ENCODE results near the gene FOXE3. TPM values are rescaled to one million over a fixed set of nuclear protein-coding genes. Genes with fewer than 3 reads are reported as not detected.

Gene FOXE3
- not detected in 2 replicates for total RNA-seq
- polyA plus RNA-seq = 0.06 TPM in 1 of 2 replicates, not detected in the other
- polyA plus RNA-seq (2011; cell fraction: cytosol; rRNA removed) = not detected in 2 replicates
- polyA plus RNA-seq (2011; cell fraction: nucleus; rRNA removed) = not detected in 2 replicates
- polyA plus RNA-seq (2012) = not detected in 2 replicates
- polyA minus RNA-seq = not detected in 2 replicates
- polyA minus RNA-seq (2011; cell fraction: cytosol; rRNA and poly(A)+ RNA removed) = not detected
- polyA minus RNA-seq (2011; cell fraction: nucleus; rRNA and poly(A)+ RNA removed) = not detected in 2 replicates
- not detected for Bru-seq, nascent RNA
- BruChase-seq, experiment 1, labeled RNA remaining after a 6-hour chase = percentile 34 among the genes with signal in this experiment
- BruChase-seq, experiment 2, labeled RNA remaining after a 2-hour chase = percentile 21 among the genes with signal in this experiment
- long read RNA-seq = 0 reads

DNA sequence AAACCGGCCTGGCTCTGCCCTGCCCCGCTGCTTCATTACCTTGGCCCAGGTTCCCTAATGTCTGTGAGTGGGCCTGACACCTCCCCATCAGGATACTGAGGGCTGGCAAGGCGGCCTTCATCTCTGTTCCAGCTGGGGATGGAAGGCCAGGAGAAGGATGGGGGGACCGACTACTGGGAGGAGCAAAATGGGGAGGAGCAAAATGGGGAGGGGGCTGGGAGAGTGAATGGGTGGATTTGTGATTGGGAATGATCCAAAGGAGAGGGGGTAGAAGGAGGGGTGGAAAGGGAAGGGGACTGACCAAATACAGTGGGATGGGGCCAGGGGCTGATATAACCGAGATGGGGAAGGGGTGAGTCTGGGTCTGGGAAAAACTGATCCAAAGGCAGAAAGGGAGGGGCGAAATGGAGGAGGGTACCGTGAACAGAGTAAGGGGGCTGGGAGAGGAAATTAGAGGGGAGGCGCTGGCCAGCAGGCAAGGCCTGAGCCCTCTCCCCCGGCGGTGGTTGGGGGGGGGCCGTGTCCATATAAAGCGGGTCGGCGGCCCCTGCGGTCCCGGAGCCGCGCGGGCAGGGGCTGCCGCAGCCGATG lies at the start of gene FOXE3:
Gene FOXE3 (plus strand): TSS at position 558 of the 591 bp plus-strand sequence. CDS start 31 bp downstream, at position 589.
- Histone ChIP-seq H3K4me1 (ENCODE audit: control insufficient read depth, extremely low read depth, insufficient read depth, low read length) (no peaks in the 10 kb centered on the region), H3K9me1 (replicated peaks; ENCODE audit: control insufficient read depth, extremely low read depth, insufficient read depth, low read length) (no peaks in the 10 kb centered on the region), H3K27me3 (ENCODE audit: control insufficient read depth in 2 of 2, insufficient read depth in 2 of 2, low read length in 2 of 2) (peaks cover 38 to 51% of the 10 kb centered on the region in 2 experiments), H3K79me2 (ENCODE audit: control insufficient read depth, insufficient read depth, low read length) (no peaks in the 10 kb centered on the region), H2AFZ (ENCODE audit: low read depth, low read length) (peak within 1 kb of the TSS; percentile 77), H3K27ac (ENCODE audit: insufficient read depth, low read depth, low read length) (no peak within 1 kb of the TSS), H3K4me2 (ENCODE audit: insufficient read depth, low read length) (no peak within 1 kb of the TSS), H3K36me3 (ENCODE audit: control insufficient read depth in 2 of 2, extremely low read depth in 1 of 2, insufficient read depth in 2 of 2, low read length in 2 of 2) (no peaks in the 10 kb centered on the region), H3K4me3 (replicated peaks in 1 of 3; ENCODE audit: insufficient read depth in 1 of 3, low read depth in 1 of 3, low read length in 3 of 3) (no peak within 1 kb of the TSS), H3K9me3 (replicated peaks; ENCODE audit: control insufficient read depth, insufficient read depth, low read length) (no peaks in the 10 kb centered on the region), H3K9ac (replicated peaks; ENCODE audit: extremely low read depth, insufficient read depth, low read length) (no peak within 1 kb of the TSS), H4K20me1 (replicated peaks; ENCODE audit: control insufficient read depth, extremely low read depth, insufficient read depth, low read length) (no peaks in the 10 kb centered on the region)
- ChIA-PET POLR2A (no interaction called here), CTCF (no interaction called here)
- intact Hi-C loops (cut with micrococcal nuclease) (no loop called here), dilution Hi-C loops (cut with MboI; ENCODE audit: extremely low pct_ligation_motif_present, low sequenced_read_pairs) (no loop called here)
- TF ChIP-seq CTCF (IDR thresholded peaks at IDR 0.05; ENCODE audit: extremely low read depth in 1 of 2, insufficient read depth in 1 of 2, low read depth in 1 of 2, low read length in 2 of 2) = no peak
- TF ChIP-seq, protein P1, sequence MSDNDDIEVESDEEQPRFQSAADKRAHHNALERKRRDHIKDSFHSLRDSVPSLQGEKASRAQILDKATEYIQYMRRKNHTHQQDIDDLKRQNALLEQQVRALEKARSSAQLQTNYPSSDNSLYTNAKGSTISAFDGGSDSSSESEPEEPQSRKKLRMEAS (IDR thresholded peaks at IDR 0.05; ENCODE audit: insufficient read depth, insufficient read length) = no peak
- no peak for TF ChIP-seq FOS (IDR thresholded peaks at IDR 0.05; ENCODE audit: borderline replicate concordance, insufficient read depth, low read length)
- TF ChIP-seq POLR2A (IDR thresholded peaks at IDR 0.05; ENCODE audit: low read depth, low read length) = no peak
- BruUV-seq (replicated peaks) = no TSS peak
- no peak for DNase-seq (ENCODE audit: low read depth, low spot score)
- FAIRE-seq = no peak

Measured in endothelial cell of umbilical vein (primary cell).